Parathyroid adenoma (tissue), 2 donors: ENCODE measurements around the gene DYNLL1.

Experiments
- H2AFZ ChIP-seq: fragments of 300-600 bp; sonication (generic); one replicate; pipeline ENCODE4 v1.7.0; 2017; ENCODE audit warnings: antibody characterized with exemption, mild to moderate bottlenecking
- H3K27ac ChIP-seq: fragments of 300-600 bp; sonication (generic); one replicate; pipeline ENCODE4 v1.7.0; 2017
- H3K27me3 ChIP-seq: fragments of 300-600 bp; sonication (generic); one replicate; pipeline ENCODE4 v1.7.0; 2017; ENCODE audit warnings: low read length; ENCODE audit not compliant: control insufficient read depth, insufficient read depth
- H3K36me3 ChIP-seq: fragments of 300-600 bp; sonication (generic); one replicate; pipeline ENCODE4 v1.7.0; 2017; ENCODE audit warnings: low read length; ENCODE audit not compliant: control insufficient read depth, insufficient read depth
- H3K4me1 ChIP-seq: fragments of 300-600 bp; sonication (generic); one replicate; pipeline ENCODE4 v1.7.0; 2017; ENCODE audit warnings: control low read depth
- H3K4me2 ChIP-seq: fragments of 300-600 bp; sonication (generic); one replicate; pipeline ENCODE4 v1.7.0; 2017; ENCODE audit warnings: low read length
- H3K4me3 ChIP-seq: fragments of 300-600 bp; sonication (generic); one replicate; pipeline ENCODE4 v1.7.0; 2017; ENCODE audit warnings: low read depth, low read length
- H3K79me2 ChIP-seq: fragments of 300-600 bp; sonication (generic); one replicate; pipeline ENCODE4 v1.7.0; 2017; ENCODE audit warnings: control low read depth
- H3K9ac ChIP-seq: fragments of 300-600 bp; sonication (generic); one replicate; pipeline ENCODE4 v1.7.0; 2017; ENCODE audit warnings: mild to moderate bottlenecking
- H3K9me3 ChIP-seq: fragments of 300-600 bp; sonication (generic); one replicate; pipeline ENCODE4 v1.7.0; 2017; ENCODE audit warnings: low read length; ENCODE audit not compliant: control insufficient read depth
- CTCF ChIP-seq: fragments of 300-600 bp; sonication (generic); IDR thresholded peaks from one replicate; pipeline ENCODE4 v1.7.0; 2017; ENCODE audit warnings: antibody characterized with exemption, mild to moderate bottlenecking
- donor health status: primary hyperparathyroidism.

DYNLL1 gene

GRCh38 chr12:120453977-120454376, 41.9 kb upstream of the DYNLL1 start:
- H3K4me2 ChIP-seq: no peak overlapping the region
- H3K36me3 ChIP-seq: no peaks in the 10 kb centered on the region
- H3K9ac ChIP-seq: no peak overlapping the region
- no peaks in the 10 kb centered on the region for H3K4me1 ChIP-seq
- H3K27ac ChIP-seq: no peak overlapping the region
- H2AFZ ChIP-seq: no peak overlapping the region
- TF ChIP-seq CTCF: peak; percentile 53
- H3K9me3 ChIP-seq: no peaks in the 10 kb centered on the region
- H3K79me2 ChIP-seq: peaks cover 11% of the 10 kb centered on the region
- H3K4me3 ChIP-seq: no peak overlapping the region
- H3K27me3 ChIP-seq: no peaks in the 10 kb centered on the region

- Histone ChIP-seq H3K27ac (no peak overlapping the region), H3K9me3 (no peaks in the 10 kb centered on the region), H3K4me2 (no peak overlapping the region), H3K4me1 (no peaks in the 10 kb centered on the region), H2AFZ (no peak overlapping the region), H3K27me3 (no peaks in the 10 kb centered on the region), H3K4me3 (no peak overlapping the region), H3K79me2 (peaks cover 7% of the 10 kb centered on the region), H3K9ac (no peak overlapping the region), H3K36me3 (no peaks in the 10 kb centered on the region)
- no peak for TF ChIP-seq CTCF
These were observed 40.6 kb upstream of the DYNLL1 start for GRCh38 chr12:120455302-120455701.

GRCh38 chr12:120457133-120457532, 38.8 kb upstream of the DYNLL1 start:
- Histone ChIP-seq H3K4me1 (no peaks in the 10 kb centered on the region), H3K79me2 (peaks cover 2% of the 10 kb centered on the region), H3K4me3 (no peak overlapping the region), H3K27me3 (no peaks in the 10 kb centered on the region), H3K4me2 (no peak overlapping the region), H3K36me3 (no peaks in the 10 kb centered on the region), H2AFZ (no peak overlapping the region), H3K27ac (no peak overlapping the region), H3K9ac (no peak overlapping the region), H3K9me3 (no peaks in the 10 kb centered on the region)
- TF ChIP-seq CTCF: no peak

GRCh38 chr12:120460157-120460556, 35.8 kb upstream of the DYNLL1 start:
- Histone ChIP-seq H3K9me3 (no peaks in the 10 kb centered on the region), H3K4me3 (no peak overlapping the region), H3K36me3 (no peaks in the 10 kb centered on the region), H3K27me3 (no peaks in the 10 kb centered on the region), H3K79me2 (peaks cover 3% of the 10 kb centered on the region), H3K4me2 (no peak overlapping the region), H3K9ac (no peak overlapping the region), H3K27ac (no peak overlapping the region), H2AFZ (no peak overlapping the region), H3K4me1 (no peaks in the 10 kb centered on the region)
- no peak for TF ChIP-seq CTCF

GRCh38 chr12:120462099-120462640, 33.7 kb upstream of the DYNLL1 start:
- Histone ChIP-seq H3K4me3 (no peak overlapping the region), H3K9me3 (no peaks in the 10 kb centered on the region), H3K36me3 (no peaks in the 10 kb centered on the region), H3K27ac (no peak overlapping the region), H3K4me1 (no peaks in the 10 kb centered on the region), H3K4me2 (no peak overlapping the region), H3K79me2 (peaks cover 19% of the 10 kb centered on the region), H3K9ac (no peak overlapping the region), H3K27me3 (no peaks in the 10 kb centered on the region), H2AFZ (no peak overlapping the region)
- no peak for TF ChIP-seq CTCF
